T follicular helper cell (primary cell): ENCODE results near the gene TRAPPC11.
A peak's percentile ranks its signal among the peaks of the same experiment; 100 is the strongest.
"Not testable (repeated sequence)": the region's sequence is repeated elsewhere in the genome, so short reads cannot be mapped to it uniquely, and the experiment has no call there.

Experiments used
- DNase-seq: peaks from one replicate; pipeline ENCODE4 v3.0.0-alpha.2; 2020; ENCODE audit warnings: low read depth
- total RNA-seq, 2 experiments: gene quantifications; one replicate each; lab custom pipeline; 2026; lab: John Stamatoyannopoulos, UW

TRAPPC11 gene
- 66.3 to 80.0 reads per million in 2 experiments for total RNA-seq

- DNase-seq = peak; percentile 96
These were observed at the start of gene TRAPPC11, which contains the start of gene RWDD4 for GRCh38 chr4:183659029-183659871. Gene TRAPPC11, plus strand, starts transcription at chr4:183659293. Its CDS starts 4,575 bp downstream, at chr4:183663868. Gene RWDD4, minus strand, starts transcription at chr4:183659185. Its CDS starts 233 bp downstream, at chr4:183658952.

- DNase-seq = no peak
These were observed 49.1 kb upstream of the TRAPPC11 start for GRCh38 chr4:183610033-183610432.

GRCh38 chr4:183610613-183611012 is 48.5 kb upstream of the TRAPPC11 start:
- no peak for DNase-seq

- DNase-seq = no peak
These were observed 47.8 kb upstream of the TRAPPC11 start for GRCh38 chr4:183611210-183611830.

- DNase-seq = no peak
These were observed 46.5 kb upstream of the TRAPPC11 start for GRCh38 chr4:183612329-183613250.

GRCh38 chr4:183617075-183617474 is 42.0 kb upstream of the TRAPPC11 start:
- no peak for DNase-seq

- no peak for DNase-seq
These were observed 40.4 kb upstream of the TRAPPC11 start for GRCh38 chr4:183618681-183619080.

GRCh38 chr4:183620421-183620820 is 38.7 kb upstream of the TRAPPC11 start:
- DNase-seq = no peak

- DNase-seq = no peak
These were observed 37.2 kb upstream of the TRAPPC11 start for GRCh38 chr4:183621875-183622274.

GRCh38 chr4:183624548-183624947 is 34.5 kb upstream of the TRAPPC11 start:
- DNase-seq = no peak

- no peak for DNase-seq
These were observed 32.9 kb upstream of the TRAPPC11 start for GRCh38 chr4:183626168-183626567.

- DNase-seq = not testable (repeated sequence)
These were observed 31.8 kb upstream of the TRAPPC11 start for GRCh38 chr4:183627286-183627685.

- DNase-seq = no peak
These were observed 31.0 kb upstream of the TRAPPC11 start for GRCh38 chr4:183627979-183628588.

- no peak for DNase-seq
These were observed 27.4 kb upstream of the TRAPPC11 start for GRCh38 chr4:183631577-183632198.

GRCh38 chr4:183632689-183633088 is 26.4 kb upstream of the TRAPPC11 start:
- DNase-seq = no peak

- no peak for DNase-seq
These were observed 25.4 kb upstream of the TRAPPC11 start for GRCh38 chr4:183633476-183634400.

- no peak for DNase-seq
These were observed 23.8 kb upstream of the TRAPPC11 start for GRCh38 chr4:183635321-183635720.

GRCh38 chr4:183635741-183636140 is 23.4 kb upstream of the TRAPPC11 start:
- no peak for DNase-seq

- DNase-seq = no peak
These were observed 22.6 kb upstream of the TRAPPC11 start for GRCh38 chr4:183636503-183636902.

GRCh38 chr4:183636923-183637322 is 22.2 kb upstream of the TRAPPC11 start:
- DNase-seq = no peak
